ENCODE results near the gene KRTAP7-1. TPM values are rescaled to one million over a fixed set of nuclear protein-coding genes. Genes with fewer than 3 reads are reported as not detected.

The KRTAP7-1 gene, protein sequence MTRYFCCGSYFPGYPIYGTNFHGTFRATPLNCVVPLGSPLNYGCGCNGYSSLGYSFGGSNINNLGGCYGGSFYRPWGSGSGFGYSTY
- not detected in 2 replicates for total RNA-seq

DNA sequence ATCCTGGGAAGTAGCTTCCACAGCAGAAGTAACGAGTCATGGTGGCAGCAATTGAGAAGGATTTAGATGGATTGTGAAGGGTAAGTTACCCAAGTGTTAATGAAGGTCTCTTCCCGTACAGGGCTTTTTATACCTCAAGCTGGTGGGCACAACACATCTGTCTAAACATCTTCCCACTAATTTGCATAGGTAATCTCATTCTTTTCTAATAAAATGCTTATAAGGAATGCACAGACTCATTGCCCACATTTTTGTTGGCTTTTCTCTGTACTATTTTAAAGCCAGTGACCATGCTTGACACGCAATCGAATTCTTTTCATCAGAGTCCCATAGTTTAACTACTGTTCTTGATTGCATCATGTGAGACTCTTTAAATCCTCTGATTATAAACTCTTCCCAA is at the start of gene KRTAP7-1:
TSS of gene KRTAP7-1 (minus strand) at position 101 of the 400 bp plus-strand sequence. CDS start at position 40, 61 bp downstream.
- no peak for DNase-seq (ENCODE audit: low read depth in 2 of 2)

DNA sequence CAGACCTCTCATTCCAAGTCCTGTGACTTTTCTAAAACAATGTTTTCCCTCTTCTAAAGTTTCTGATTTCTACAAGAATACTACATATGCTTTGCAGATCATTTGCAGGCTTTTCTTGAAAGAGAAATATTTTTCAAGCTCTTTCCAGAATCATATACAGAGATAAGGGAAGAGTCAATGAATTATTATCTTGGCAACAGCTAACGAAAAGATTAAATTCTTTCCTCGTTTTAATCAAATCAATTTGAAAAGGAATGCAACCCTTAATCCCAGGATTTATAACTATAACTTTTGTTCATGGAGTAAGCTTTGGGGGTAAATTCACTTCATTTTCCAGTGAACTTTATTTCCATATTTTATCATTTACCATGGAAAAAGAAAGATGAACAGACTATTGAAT is 45.0 kb upstream of the KRTAP7-1 start:
- DNase-seq (ENCODE audit: low read depth in 2 of 2), result no peak

DNA sequence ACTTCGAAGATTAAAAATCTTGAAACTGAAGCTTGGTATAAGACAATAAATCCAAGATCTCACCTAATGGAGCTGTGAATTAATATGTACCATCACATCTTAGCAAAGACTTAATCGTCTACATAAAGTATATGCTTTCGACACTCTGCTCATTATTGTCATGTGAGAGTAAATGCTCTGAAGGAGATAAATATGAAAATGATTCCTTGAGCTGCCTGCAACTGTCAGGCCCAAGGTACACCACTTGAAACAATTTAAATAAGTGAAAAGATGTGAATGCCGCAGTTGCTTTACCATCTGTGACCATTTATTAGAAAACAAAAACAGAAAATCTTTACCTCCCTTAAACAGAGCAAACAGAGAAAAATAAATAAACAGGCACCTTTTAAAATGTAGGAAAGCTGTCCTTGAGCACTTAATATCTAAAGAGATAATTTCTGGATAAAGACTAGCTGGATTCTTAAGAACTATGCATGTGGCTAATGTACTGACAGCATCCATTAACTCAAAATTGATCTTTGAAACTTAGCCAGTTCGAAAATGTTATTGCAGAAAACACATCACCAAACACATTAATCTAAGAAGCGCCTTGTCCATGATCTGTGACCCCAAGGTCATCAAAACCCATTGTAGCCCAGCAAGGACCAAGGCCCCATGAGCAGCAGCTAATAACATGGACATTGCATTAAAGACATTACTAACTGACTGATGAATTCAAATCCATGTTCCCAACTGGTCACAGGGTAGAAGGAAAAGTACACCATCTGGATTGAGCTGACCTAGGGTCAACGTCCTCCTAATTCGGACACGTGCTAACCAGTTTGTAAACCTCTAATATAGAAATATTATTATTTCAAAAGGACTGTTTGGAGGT is 18.3 kb upstream of the KRTAP7-1 start:
- no peak for DNase-seq (ENCODE audit: low read depth in 2 of 2)

DNA sequence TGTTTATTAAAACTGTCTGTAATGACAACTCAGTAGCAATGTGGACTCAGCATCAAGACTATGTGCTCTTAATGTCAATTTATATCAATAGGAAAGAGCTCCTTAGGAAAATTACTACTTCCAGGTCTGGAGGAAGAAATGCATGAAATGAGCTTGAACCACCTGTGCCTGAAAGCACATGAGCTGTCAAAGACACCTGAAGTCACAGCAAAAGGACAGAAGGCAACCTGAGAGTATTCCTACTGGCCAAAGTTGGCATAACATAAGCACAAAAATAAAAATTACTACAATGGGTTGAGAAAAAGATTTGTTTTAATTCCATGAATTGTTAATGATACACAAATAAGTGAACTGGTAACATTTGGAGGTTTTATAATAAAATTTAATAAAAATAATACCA is 13.4 kb upstream of the KRTAP7-1 start:
- DNase-seq (ENCODE audit: low read depth in 2 of 2), result no peak

DNA sequence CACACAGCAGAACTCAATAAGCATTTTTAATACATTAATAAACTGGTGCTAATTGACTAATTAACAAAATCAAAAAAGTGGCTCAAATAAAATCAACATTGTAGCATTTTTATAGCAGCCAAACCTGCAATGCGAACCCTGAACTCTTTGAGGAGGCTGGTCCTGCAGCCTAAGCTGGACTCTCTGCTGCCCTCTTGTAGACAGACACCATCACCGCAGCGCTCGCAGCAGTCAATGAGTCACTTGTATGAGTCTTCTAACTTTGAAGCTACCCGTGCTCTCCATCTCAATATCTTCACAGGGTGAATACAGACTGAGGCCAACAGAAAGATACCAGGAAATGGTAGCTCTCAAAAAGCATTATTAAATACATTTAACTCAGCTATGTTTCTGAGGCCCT is 9.7 kb upstream of the KRTAP7-1 start:
- DNase-seq (ENCODE audit: low read depth in 2 of 2), result peak in 1 of 2 donors; percentile 7

DNA sequence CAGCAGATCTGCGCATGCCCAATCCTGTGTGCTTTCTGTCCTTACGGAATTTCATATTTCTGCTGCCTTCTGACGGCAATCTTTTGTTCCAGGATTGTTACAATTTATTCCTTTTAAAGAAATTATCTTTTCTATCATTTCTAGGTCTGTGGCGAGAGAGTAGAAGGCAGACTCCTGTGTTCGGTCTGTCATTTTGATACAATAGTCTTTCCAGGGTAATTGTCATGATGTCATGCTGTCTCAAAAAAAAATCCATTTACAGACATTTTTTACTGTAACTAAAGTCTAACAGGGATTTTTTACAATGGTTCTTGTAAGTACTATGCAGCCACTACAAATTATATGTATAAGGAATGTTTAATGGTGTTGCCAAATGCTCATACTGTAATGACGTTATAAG is 9.0 kb upstream of the KRTAP7-1 start:
- no peak for DNase-seq (ENCODE audit: low read depth in 2 of 2)

DNA sequence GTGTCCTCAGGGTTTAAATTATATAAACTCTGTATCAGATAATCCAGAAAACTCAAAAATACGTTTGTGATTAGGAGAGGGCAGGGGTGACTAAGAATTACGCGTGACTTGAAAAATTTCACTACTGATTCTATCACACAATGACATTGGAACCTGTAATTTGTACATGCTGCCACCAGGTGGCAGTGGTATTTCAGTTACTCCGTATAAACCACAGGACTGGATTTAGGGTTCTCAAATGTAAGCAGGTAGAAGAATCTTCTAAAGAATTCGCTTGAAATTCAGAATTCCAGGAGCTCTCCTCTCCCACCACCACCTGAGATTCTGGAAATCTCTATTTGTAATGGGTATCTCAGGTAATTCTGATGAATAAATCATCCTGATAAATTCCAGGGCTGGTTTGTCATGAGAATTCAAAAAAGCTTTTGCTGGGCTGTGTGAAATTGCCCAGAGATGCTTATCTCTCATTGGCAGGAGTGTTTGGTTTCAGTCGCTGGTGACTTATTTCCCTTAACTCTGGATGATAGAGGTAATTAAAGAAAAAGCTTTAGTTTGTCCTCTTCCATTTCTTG is 1.7 kb upstream of the KRTAP7-1 start:
- peak; percentile 2 to 5 for DNase-seq (ENCODE audit: low read depth in 2 of 2)

DNA sequence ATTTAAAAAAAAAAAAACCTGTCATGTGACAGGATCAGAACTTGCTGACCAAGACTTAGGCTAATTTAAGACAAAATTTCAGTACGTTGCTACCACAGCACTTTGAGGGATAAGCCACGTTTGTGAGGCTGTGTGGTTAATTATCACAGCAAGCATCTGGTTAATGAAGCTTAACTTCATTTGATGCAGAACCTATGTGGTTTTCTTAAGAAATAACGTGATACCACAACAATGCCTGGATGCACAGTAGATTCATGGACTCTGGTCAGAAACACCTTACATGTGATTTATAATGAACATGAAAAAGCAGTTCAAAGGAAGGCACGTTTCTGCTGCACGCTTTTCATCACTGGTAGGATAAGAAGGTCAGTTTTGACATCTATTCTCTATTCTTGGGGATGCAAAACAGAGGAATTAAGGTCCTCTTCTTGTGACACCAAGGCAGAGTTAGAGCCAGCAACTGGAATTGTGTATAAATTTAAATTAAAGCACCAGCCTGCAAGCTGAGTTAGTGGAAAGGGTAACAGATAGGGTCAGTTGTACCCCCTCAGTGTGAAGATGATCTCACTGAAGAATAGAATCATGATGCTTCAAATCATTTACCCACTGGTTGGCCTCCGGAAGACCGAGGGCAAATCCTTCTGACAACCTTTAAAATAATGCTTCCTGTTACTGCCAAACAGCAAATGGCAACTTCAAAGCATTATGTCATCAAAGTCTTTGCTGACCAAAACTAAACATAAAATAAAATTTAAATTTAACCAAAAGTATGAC is 10.5 kb downstream of the KRTAP7-1 start:
- no peak for DNase-seq (ENCODE audit: low read depth in 2 of 2)

DNA sequence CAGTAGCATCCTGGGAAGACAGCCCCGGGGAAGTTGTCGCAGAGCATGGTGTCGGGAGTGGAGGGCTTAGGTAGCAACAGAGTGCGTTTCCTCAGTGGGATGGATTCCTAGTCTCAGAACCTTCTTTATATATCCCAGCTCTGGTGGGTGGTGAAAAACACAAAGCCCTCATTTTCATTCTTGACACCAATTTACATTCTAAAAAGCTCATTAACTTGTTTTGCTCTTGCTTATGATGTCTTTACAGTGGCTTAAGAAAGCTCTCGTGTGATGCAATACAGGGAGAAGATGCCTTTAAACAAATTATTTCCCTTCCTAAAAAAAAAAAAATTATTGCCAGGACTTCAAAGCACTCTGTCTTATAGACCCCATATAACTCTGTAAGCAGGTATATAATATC is 16.4 kb downstream of the KRTAP7-1 start, which contains the start of gene KRTAP8-1:
TSS of gene KRTAP8-1 (minus strand) at position 101 of the 400 bp plus-strand sequence. CDS start at position 47, 54 bp downstream.
- DNase-seq (ENCODE audit: low read depth in 2 of 2), result no peak

DNA sequence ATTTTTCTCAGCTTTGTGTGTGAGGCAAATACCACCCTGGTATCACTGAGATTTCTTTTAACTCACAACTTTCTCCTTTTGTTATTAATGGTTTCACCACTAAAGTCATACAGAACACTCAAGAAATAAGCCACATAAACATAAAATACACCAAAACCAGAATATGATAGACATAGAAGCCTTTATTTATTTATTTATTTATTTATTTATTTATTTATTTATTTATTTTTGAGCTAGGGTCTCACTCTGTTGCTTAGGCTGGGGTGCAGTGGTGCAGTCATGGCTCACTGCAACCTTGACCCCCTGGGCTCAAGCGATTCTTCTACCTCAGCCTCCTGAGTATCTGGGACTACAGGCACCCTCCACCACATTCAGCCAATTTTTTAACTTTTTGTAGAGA is 29.0 kb downstream of the KRTAP7-1 start:
- DNase-seq (ENCODE audit: low read depth in 2 of 2), result no peak

DNA sequence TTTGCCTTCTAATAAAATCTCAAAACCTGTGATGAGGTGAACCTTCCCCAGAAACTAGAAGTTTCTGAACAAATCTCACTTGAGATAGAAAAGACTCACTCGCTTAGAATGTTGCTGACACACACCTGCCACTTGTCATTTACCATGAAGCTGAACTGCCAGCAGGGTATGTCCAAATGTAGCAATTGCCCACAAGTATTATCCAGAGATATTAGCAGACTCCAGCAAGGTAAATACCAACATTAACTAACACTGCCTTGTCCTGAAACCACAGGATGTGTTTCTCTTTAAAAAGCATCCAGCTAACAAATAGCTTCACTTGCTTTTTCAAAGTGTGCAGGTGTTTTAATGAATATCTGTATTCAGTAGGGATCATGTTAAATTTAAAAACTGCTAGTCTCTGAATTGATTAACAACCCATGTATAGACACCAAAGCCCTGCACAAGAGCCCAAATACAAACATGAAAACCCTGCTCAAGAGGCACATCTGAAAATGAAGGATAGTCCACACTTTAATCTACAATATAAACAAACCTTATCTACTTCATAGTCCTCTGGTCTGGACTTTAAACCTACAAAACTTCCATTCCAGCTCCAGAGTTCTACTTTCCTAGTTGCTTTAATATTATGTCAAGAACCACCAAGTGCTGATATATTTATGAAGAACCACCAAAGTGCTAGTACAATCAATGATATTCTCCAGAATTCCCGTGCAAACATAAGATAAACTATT is 35.8 kb downstream of the KRTAP7-1 start:
- DNase-seq (ENCODE audit: low read depth in 2 of 2), result no peak

DNA sequence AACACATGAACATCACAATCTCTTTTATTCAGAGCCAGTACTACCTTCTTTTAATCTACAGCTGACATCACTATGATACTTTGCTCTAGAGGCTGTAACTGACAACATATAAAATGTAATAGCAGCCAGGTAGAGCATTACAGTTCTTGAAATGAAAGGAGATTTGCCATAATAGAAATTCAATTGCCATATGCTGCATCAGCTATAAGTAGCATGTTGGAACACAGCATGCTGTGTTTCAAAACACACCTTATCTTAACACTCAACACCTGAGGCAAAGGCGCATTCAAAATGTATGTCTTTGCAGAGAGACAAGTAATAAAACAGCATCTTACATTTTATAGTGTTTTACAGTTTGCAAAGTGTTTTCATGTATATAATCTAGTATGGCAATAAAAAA is 50.3 kb downstream of the KRTAP7-1 start:
- no peak for DNase-seq (ENCODE audit: low read depth in 2 of 2)

Other genes with a start within 250 kb of the KRTAP7-1 start
- gene KRTAP22-2, start 239.4 kb downstream of the KRTAP7-1 start, total RNA-seq, result not detected in 2 replicates
- not detected in 2 replicates for gene KRTAP6-3, start 237.3 kb downstream of the KRTAP7-1 start, total RNA-seq
- not detected in 2 replicates for gene KRTAP6-2, start 230.9 kb downstream of the KRTAP7-1 start, total RNA-seq
- gene KRTAP22-1, start 228.7 kb downstream of the KRTAP7-1 start, total RNA-seq, result not detected in 2 replicates
- not detected in 2 replicates for gene KRTAP6-1, start 215.8 kb downstream of the KRTAP7-1 start, total RNA-seq
- not detected in 2 replicates for gene KRTAP20-1, start 213.3 kb downstream of the KRTAP7-1 start, total RNA-seq
- not detected in 2 replicates for gene KRTAP20-4, start 209.1 kb downstream of the KRTAP7-1 start, total RNA-seq
- gene KRTAP20-2, start 194.6 kb downstream of the KRTAP7-1 start, total RNA-seq, result not detected in 2 replicates
- not detected in 2 replicates for gene KRTAP20-3, start 186.9 kb downstream of the KRTAP7-1 start, total RNA-seq
- gene KRTAP21-3, start 111.0 kb downstream of the KRTAP7-1 start, total RNA-seq, result not detected in 2 replicates
- not detected in 2 replicates for gene KRTAP21-2, start 82.5 kb downstream of the KRTAP7-1 start, total RNA-seq
- gene KRTAP21-1, start 74.3 kb downstream of the KRTAP7-1 start, total RNA-seq, result not detected in 2 replicates
- not detected in 2 replicates for gene KRTAP8-1, start 16.5 kb downstream of the KRTAP7-1 start, total RNA-seq
- gene KRTAP11-1, start 51.8 kb upstream of the KRTAP7-1 start, total RNA-seq, result not detected in 2 replicates
- not detected in 2 replicates for gene KRTAP19-8, start 208.7 kb upstream of the KRTAP7-1 start, total RNA-seq